ENCODE results near the gene AFF1.

AFF1 gene

DNA sequence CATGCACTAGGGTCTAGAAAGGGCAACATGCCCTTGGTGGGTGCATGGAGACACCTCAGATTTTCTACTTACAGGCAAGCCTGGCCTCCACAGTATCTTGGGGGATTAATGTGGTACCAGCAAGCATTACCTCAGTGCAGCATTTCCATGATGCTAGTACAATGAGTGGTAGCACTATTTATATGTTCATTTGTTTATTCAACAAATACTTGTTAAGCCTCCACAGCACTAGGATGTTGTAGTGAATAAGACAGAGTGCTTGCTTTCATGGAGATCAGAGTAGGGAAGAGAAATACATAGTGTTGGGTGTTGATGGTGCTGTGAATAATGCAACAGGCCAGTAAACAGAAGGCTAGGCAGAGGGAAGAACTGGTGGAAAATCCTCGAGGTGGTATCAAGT lies 152.2 kb downstream of the AFF1 start:
- no peak for DNase-seq

- no peak for DNase-seq
Observed at GRCh38 chr4:87087420-87087819, 152.6 kb downstream of the AFF1 start.

DNA sequence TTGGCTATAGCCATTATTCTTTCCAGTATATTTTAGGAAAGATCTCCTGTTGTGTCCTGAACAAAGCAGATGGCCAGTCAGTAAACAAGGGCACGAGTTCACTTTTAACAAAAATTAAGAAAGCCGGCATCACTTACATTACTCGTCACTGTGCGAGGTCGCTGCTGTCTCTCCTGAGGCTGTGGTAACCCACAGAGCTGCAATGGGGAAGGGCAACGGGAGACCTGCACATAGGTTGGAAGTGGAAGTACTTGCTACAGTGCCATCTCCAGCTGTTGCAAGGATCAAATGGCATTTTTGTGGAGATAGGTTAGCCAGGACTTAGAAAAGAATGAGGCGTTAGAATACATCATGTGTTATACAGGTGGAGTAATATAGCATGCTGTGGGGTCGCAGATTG lies 153.4 kb downstream of the AFF1 start:
- no peak for DNase-seq

GRCh38 chr4:87089368-87089767 lies 154.6 kb downstream of the AFF1 start:
- no peak for DNase-seq

DNA sequence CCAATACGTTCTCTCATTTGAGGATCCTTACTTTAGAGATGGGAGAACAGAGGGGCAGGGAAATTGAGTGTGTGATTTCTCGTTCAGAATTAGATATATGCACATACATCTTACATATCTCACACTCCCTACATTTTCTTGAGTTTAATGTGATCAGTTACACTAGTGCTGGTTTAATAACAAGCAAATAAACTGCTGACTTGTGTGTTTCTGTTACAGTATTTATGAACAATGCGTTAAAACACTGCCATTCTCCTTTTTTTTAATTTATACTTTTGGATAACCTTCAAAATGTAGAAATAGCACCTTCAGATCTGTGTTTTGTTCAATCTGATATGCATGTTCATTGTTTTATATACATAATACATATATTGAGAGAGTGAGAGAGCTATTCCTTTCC lies 155.5 kb downstream of the AFF1 start:
- no peak for DNase-seq

DNA sequence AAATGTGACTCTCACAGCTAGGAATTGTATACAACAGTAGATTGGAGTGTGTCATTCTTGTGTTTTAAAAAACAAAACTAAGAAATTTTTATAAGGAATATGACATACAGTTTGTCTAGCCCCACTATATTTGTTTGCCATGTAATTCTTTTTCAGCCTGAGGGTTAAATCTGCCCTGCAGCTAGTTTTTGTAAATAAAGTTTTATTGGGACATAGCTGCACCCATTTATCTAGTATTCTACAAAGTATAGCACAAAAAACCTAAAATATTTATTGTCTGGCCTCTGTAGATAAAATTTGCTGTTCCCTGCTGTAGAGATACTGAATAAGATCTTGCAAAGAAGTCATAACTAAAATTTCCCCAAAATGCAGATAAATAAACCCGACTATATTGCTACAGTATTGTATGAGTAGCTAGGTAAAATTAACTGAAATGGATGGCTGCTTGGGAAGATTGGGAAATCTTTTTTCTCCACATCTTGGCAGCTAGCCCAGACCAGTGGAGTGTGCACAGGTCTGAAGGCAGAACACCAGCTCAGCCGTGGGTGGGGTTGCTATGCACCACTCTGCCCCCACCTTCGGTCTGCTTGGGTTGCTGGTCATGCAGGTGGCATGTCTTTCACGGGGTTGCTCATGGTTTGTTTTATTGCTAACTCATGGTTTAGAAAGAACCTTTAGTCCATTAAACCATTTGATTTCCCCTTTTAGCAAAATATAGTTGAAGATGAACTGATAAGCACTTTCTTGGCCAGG lies 157.8 kb downstream of the AFF1 start:
- DNase-seq, result no peak

DNA sequence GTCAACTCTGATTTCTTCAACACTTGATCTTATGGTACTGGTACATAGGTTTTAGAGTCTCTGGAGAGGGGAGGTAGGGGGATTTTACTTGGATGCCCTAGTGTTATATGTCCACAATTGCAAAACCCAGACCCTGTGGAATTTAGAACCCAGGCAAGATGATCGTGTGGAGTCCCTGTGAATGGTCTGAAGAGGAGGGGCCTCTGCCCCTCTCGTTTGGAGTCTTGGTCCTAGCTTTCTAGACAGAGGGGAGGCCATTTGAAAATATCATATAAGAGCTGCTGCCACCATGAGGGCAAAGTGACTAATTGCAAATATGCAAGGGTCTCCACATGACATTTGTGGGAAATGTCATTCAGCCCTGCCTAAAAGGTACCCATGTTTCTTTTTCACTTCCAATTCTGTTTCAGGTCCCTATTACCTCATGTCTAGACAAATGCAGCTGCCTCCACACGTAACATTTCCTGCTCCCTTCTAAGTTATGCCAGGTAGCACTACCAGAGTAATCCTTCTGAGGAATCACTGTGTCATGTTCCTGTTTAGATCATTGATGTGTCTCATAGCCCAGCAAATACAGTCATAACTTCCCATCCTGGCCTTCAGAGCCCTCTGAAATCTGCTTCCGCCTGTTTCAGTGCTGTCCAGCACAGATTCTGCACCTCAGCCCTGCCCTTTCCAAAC lies 158.8 kb downstream of the AFF1 start:
- no peak for DNase-seq

GRCh38 chr4:87097075-87097474 lies 162.3 kb downstream of the AFF1 start:
- no peak for DNase-seq

GRCh38 chr4:87100168-87100567 lies 165.4 kb downstream of the AFF1 start:
- DNase-seq, result no peak

DNA sequence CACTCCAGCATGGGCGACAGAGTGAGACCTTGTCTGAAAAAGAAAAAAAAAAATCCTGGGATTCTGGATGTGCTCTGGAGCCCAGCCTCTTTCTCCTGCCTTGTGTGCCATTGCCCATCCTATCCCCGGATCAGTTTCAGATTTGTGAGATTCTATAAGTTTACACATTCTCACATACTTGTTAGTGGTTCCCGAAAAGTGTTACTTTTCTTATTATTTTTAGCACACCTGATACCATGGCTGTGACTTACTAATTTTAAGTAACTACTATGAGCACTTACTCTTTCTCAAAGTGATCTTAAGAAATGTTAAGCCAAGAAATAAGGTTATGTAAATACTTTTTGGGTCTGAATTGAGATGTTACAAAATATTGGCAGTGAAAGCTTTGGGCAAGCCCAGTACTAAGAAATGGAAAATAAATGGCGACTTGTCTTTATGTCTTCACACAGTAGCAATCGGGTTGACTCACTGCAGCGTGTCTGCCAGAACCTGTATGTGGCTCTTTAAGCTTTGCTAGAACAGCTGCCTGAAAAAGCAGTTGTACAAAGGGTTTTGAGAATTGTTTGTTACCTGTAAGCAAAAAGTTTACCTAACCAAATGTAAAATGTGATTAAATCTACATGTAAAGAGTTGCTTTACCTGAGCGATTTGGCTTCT lies 166.9 kb downstream of the AFF1 start:
- DNase-seq, result no peak

- no peak for DNase-seq
Observed at GRCh38 chr4:87103086-87103485, 168.3 kb downstream of the AFF1 start.

GRCh38 chr4:87103691-87104187 lies 168.9 kb downstream of the AFF1 start:
- no peak for DNase-seq

DNA sequence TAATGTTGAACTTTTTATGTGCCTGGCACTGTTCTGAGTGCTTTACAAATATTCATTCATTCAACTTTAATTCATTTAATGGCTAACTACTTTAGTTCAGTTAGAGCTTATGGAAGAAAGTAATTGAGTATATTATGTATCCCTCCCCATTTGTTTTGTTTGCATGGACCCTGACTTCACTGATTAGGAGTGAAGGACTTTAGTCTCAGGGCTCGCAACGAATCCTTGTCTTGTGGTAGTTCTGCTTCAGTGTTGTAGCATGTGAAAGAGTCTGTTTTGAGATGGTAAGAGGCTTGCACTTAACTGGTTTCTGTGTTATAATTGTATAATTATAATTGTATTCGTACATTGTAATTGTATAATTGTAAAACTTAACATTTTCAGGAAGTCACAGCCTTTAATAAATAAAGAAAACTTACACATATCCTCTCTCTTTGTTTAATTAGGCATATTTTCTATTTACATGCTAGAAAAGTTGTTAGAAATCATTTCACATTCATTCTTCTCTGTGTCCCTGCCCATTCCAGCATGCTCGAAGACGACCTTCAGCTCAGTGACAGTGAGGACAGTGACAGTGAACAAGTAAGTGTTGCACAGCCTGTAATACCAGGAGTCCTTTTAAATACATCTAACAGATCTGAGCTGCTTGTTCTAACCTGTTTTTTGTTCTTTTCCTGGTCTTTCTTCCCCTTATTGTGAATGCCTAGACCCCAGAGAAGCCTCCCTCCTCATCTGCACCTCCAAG lies 170.5 kb downstream of the AFF1 start:
- no peak for DNase-seq

GRCh38 chr4:87108142-87108546 lies 173.3 kb downstream of the AFF1 start:
- no peak for DNase-seq

- DNase-seq, result no peak
Observed at GRCh38 chr4:87109121-87109520, 174.3 kb downstream of the AFF1 start.

DNA sequence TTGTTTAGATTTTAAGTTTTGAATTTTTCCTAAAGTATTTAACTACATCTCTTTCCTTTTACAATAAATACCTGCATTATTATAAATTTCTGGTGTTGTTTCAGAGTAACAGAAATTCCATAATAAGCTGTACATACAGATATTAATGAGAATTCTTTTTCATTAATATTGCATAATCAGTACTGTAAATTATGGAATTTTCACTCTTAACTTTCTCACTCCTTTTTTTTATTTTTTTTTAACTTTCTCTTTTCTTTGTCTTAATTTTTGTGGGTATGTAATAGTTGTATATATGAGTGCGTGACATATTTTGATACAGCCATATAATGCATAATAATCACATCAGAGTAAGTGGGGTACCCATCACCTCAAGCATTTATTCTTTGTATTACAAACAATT lies 175.1 kb downstream of the AFF1 start:
- DNase-seq, result no peak

GRCh38 chr4:87112063-87112462 lies 177.3 kb downstream of the AFF1 start:
- no peak for DNase-seq

- no peak for DNase-seq
Observed at GRCh38 chr4:87114245-87115062, 179.6 kb downstream of the AFF1 start.

- DNase-seq, result no peak
Observed at GRCh38 chr4:87116231-87116630, 181.4 kb downstream of the AFF1 start.

DNA sequence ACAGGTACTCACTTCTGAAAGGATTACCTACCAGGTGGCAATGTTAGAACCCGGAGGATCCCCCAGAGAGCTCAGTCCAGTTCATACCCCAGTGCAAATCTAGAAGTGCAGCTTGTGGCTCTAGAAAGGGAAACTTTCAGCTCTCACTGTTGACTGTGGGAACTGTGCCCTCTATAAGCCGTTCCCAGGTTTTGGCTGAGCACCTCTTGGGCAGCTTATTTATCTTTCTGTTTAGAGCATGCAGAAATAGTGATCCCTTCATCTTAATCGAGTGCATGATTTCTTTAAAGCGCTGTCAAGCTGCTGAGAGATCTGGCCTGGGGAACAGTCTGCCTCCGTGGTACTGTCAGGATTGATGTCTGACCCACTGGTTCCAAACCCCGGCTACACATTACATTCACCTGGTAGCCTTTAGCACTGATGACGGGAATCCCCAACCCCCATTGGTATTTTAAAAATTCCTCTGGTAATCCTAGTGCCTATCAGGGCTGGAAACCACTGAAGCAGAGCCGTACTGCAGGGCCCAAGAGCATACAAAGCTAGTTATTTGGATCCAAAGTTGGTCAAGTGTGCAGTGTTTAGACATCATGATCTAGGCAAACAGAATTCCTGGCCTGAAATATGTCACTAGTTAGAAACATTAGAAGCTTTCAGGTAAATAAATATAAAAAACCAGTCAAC lies 182.4 kb downstream of the AFF1 start:
- DNase-seq, result no peak

GRCh38 chr4:87117732-87118075 lies 182.9 kb downstream of the AFF1 start:
- DNase-seq, result no peak

DNA sequence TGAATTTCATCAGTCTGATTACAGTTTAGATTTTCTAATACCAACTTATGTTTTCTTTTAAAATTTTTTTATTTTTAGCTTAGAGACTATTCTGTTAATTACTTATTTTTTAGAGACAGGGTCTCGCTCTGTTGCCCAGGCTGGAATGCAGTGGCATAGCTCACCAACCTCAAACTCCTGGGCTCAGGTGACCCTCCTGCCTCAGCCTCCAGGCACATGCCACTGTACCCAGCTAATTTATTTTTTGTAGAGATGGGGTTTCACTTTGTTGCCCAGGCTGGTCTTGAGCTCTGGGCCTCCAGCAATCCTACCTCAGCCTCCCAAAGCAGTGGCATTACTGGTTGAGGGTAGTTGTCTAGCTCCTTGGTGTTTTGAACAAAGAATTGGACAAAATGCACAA lies 183.6 kb downstream of the AFF1 start:
- no peak for DNase-seq

Measured in activated CD4-positive, CD25-positive, alpha-beta regulatory T cell treated with anti-CD3 and anti-CD28 coated beads, Interleukin-2, amount 50 U/mL, for 72 hours (primary cell).